Tibial artery (tissue), 4 donors: ENCODE data around the gene VPS39.

Experiments used
- DNase-seq, 2 donors: peaks; one replicate each; pipeline ENCODE4 v3.0.0-alpha.2; 2019
- H3K27ac ChIP-seq, 2 donors: fragments of 200-600 bp; sonication (generic) in 1 of 2; 1 replicate in 1 of 2; 2 replicates in 1 of 2; pipeline ENCODE4 v1.5.1; 2018 to 2019; ENCODE audit warnings: mild to moderate bottlenecking in 1 of 2
- H3K27me3 ChIP-seq, 2 donors: fragments of 200-600 bp; sonication (generic) in 1 of 2; one replicate each; pipeline versions ENCODE4 v1.5.1 to v1.6.0; 2016 to 2019
- H3K36me3 ChIP-seq, 3 donors: fragments of 200-600 bp; sonication (generic) in 2 of 3; one replicate each; pipeline ENCODE4 v1.5.1; 2016 to 2019; ENCODE audit warnings: mild to moderate bottlenecking in 2 of 3
- H3K4me1 ChIP-seq, 4 donors: fragments of 200-600 bp; sonication (generic) in 2 of 4; 1 replicate in 3 of 4; 2 replicates in 1 of 4; pipeline ENCODE4 v1.5.1; 2016 to 2019
- H3K4me3 ChIP-seq, 2 donors: fragments of 200-600 bp; sonication (generic) in 1 of 2; 1 replicate in 1 of 2; 2 replicates in 1 of 2; pipeline ENCODE4 v1.5.1; 2018 to 2019; ENCODE audit warnings: mild to moderate bottlenecking in 2 of 2
- H3K9me3 ChIP-seq, 3 donors: fragments of 200-600 bp; sonication (generic) in 1 of 3; one replicate each; pipeline ENCODE4 v1.5.1; 2016 to 2019
- CTCF ChIP-seq, 2 experiments: fragments of 200-600 bp in 1 of 2; fragments of 450-650 bp in 1 of 2; IDR thresholded peaks; one replicate each; pipeline ENCODE4 v1.5.1; 2017 to 2019; ENCODE audit warnings: antibody characterized with exemption in 2 of 2, mild to moderate bottlenecking in 1 of 2, moderate library complexity in 1 of 2
- intact Hi-C: fragments of 100-400 bp; cut with DNase I; formaldehyde crosslinking; loops from one replicate; pipeline ENCODE4 v1.15.0; 2023; ENCODE audit warnings: low total_unique reads

The VPS39 gene

GRCh38 chr15:42185801-42186200, 22.3 kb downstream of the VPS39 start:
- Histone ChIP-seq H3K27ac (no peak overlapping the region), H3K36me3 (peaks cover 82 to 100% (median 92%) of the 10 kb centered on the region in 3 donors), H3K4me3 (no peak overlapping the region), H3K27me3 (no peaks in the 10 kb centered on the region), H3K9me3 (no peaks in the 10 kb centered on the region), H3K4me1 (no peaks in the 10 kb centered on the region)
- DNase-seq = no peak
- no peak for TF ChIP-seq CTCF (IDR thresholded peaks at IDR 0.05)
- intact Hi-C loops = no loop called here

GRCh38 chr15:42184736-42185135, 23.4 kb downstream of the VPS39 start:
- H3K36me3 ChIP-seq = peaks cover 78 to 99% (median 91%) of the 10 kb centered on the region in 3 donors
- no peaks in the 10 kb centered on the region for H3K4me1 ChIP-seq
- intact Hi-C loops = no loop called here
- no peak overlapping the region for H3K4me3 ChIP-seq
- no peak for TF ChIP-seq CTCF (IDR thresholded peaks at IDR 0.05)
- H3K27me3 ChIP-seq = no peaks in the 10 kb centered on the region
- H3K27ac ChIP-seq = no peak overlapping the region
- H3K9me3 ChIP-seq = no peaks in the 10 kb centered on the region
- no peak for DNase-seq

GRCh38 chr15:42184296-42184695, 23.8 kb downstream of the VPS39 start:
- intact Hi-C loops = no loop called here

GRCh38 chr15:42182961-42183360, 25.1 kb downstream of the VPS39 start:
- Histone ChIP-seq H3K36me3 (peaks cover 73 to 98% (median 90%) of the 10 kb centered on the region in 3 donors), H3K9me3 (no peaks in the 10 kb centered on the region), H3K4me3 (no peak overlapping the region), H3K4me1 (no peaks in the 10 kb centered on the region), H3K27ac (no peak overlapping the region), H3K27me3 (no peaks in the 10 kb centered on the region)
- no peak for DNase-seq
- intact Hi-C loops = no loop called here
- TF ChIP-seq CTCF (IDR thresholded peaks at IDR 0.05) = no peak

More at GRCh38 chr15:42184296-42184695, 23.8 kb downstream of the VPS39 start:
- Histone ChIP-seq H3K27me3 (no peaks in the 10 kb centered on the region), H3K27ac (no peak overlapping the region), H3K9me3 (no peaks in the 10 kb centered on the region), H3K4me1 (no peaks in the 10 kb centered on the region), H3K4me3 (no peak overlapping the region), H3K36me3 (peaks cover 77 to 98% (median 92%) of the 10 kb centered on the region in 3 donors)
- no peak for TF ChIP-seq CTCF (IDR thresholded peaks at IDR 0.05)
- no peak for DNase-seq

GRCh38 chr15:42182328-42182886, 25.7 kb downstream of the VPS39 start:
- H3K27me3 ChIP-seq = no peaks in the 10 kb centered on the region
- intact Hi-C loops = no loop called here
- TF ChIP-seq CTCF (IDR thresholded peaks at IDR 0.05) = no peak
- H3K36me3 ChIP-seq = peaks cover 73 to 98% (median 90%) of the 10 kb centered on the region in 3 donors
- H3K4me1 ChIP-seq = no peaks in the 10 kb centered on the region
- H3K9me3 ChIP-seq = no peaks in the 10 kb centered on the region
- no peak for DNase-seq
- no peak overlapping the region for H3K4me3 ChIP-seq
- H3K27ac ChIP-seq = no peak overlapping the region

- Histone ChIP-seq H3K27ac (no peak overlapping the region), H3K4me3 (no peak overlapping the region), H3K4me1 (no peaks in the 10 kb centered on the region), H3K36me3 (peaks cover 72 to 98% (median 77%) of the 10 kb centered on the region in 3 donors), H3K9me3 (no peaks in the 10 kb centered on the region), H3K27me3 (no peaks in the 10 kb centered on the region)
- TF ChIP-seq CTCF (IDR thresholded peaks at IDR 0.05) = no peak
- no peak for DNase-seq
- intact Hi-C loops = no loop called here
Measured at GRCh38 chr15:42178056-42178455, 30.0 kb downstream of the VPS39 start.
